RWPE1 (cell line): ENCODE measurements around the gene HOXB9.
A peak's percentile ranks its signal among the peaks of the same experiment; 100 is the strongest.

Source experiments
- CTCF ChIA-PET: fragments of 350-600 bp; sonication (Branson Sonifier 250); formaldehyde crosslinking; extraction: SDS; loops from one replicate; lab custom pipeline; 2021; lab: Yijun Ruan, JAX
- POLR2A ChIA-PET: fragments of 400-600 bp; formaldehyde crosslinking; extraction: SDS; loops from one replicate; lab custom pipeline; 2020; ENCODE audit warnings: antibody characterized with exemption; ENCODE audit not compliant: low non-redundant PET; lab: Yijun Ruan, JAX
- DNase-seq: peaks from one replicate; pipeline ENCODE4 v3.0.0; 2012; ENCODE audit warnings: low spot score
- H3K27ac ChIP-seq: fragments of 450-650 bp; 2 replicates; pipeline ENCODE4 v1.5.1; 2017
- CTCF ChIP-seq: fragments of 450-650 bp; conservative IDR thresholded peaks from 2 replicates; pipeline ENCODE4 v1.5.1; 2017; ENCODE audit warnings: low read depth, mild to moderate bottlenecking

Gene HOXB9

GRCh38 chr17:48615963-48616716 lies 10.0 kb downstream of the HOXB9 start:
- no peak overlapping the region for H3K27ac ChIP-seq
- ChIA-PET CTCF (interaction anchor here (0.6 to 1.3 kb wide), 3 partner anchors 49 to 436 kb away, joined by 3 read pairs; no protein-coding TSS in a partner anchor), POLR2A (no interaction called here)
- no peak for DNase-seq
- TF ChIP-seq CTCF: no peak

- no peak for TF ChIP-seq CTCF
- no peak for DNase-seq
- ChIA-PET CTCF (interaction anchor here (0.6 to 1.3 kb wide), 6 partner anchors 89 to 532 kb away, joined by 3 to 4 read pairs (median 3); no protein-coding TSS in a partner anchor), POLR2A (no interaction called here)
- no peak within 1 kb of the TSS for H3K27ac ChIP-seq
Observed at GRCh38 chr17:48615047-48615962, 10.9 kb downstream of the HOXB9 start, which contains the start of gene HOXB8. TSS of gene HOXB8 (minus strand) at chr17:48615292. CDS start at chr17:48614704, 588 bp downstream.

- TF ChIP-seq CTCF: no peak
- ChIA-PET CTCF (interaction anchor here (0.5 to 1.2 kb wide), 8 partner anchors 13 to 531 kb away, joined by 3 to 4 read pairs (median 3); no protein-coding TSS in a partner anchor), POLR2A (no interaction called here)
- no peak for DNase-seq
- no peak overlapping the region for H3K27ac ChIP-seq
Observed at GRCh38 chr17:48613862-48614694, 12.1 kb downstream of the HOXB9 start.

GRCh38 chr17:48612854-48613691 lies 13.1 kb downstream of the HOXB9 start:
- H3K27ac ChIP-seq: peak overlapping the region; percentile 92
- DNase-seq: no peak
- POLR2A ChIA-PET: interaction anchor here (0.6 kb wide), 1 partner anchor 12 kb away, joined by 3 read pairs; no protein-coding TSS in a partner anchor
- TF ChIP-seq CTCF: peak; percentile 66
- CTCF ChIA-PET: interaction anchor here (0.6 to 1.2 kb wide), 8 partner anchors 13 to 382 kb away, joined by 3 to 5 read pairs (median 4); partner anchors contain the start of gene HOXB9

- ChIA-PET CTCF (interaction anchor here (0.6 to 1.1 kb wide), 7 partner anchors 13 to 381 kb away, joined by 3 to 5 read pairs (median 4); partner anchors contain the start of gene HOXB9), POLR2A (no interaction called here)
- peak overlapping the region; percentile 92 for H3K27ac ChIP-seq
- DNase-seq: no peak
- TF ChIP-seq CTCF: no peak
Observed at GRCh38 chr17:48612456-48612853, 13.7 kb downstream of the HOXB9 start.
